Mesodermal cell (in vitro differentiated cells): Measurements from ENCODE around the gene TMEM40. TPM values are rescaled to one million over a fixed set of nuclear protein-coding genes. Genes with fewer than 3 reads are reported as not detected.

Experiments
- H3K27ac ChIP-seq: 2 replicates; pipeline ENCODE4 v1.7.0; 2013; ENCODE audit warnings: mild to moderate bottlenecking, low read depth, low read length, moderate library complexity; ENCODE audit not compliant: severe bottlenecking
- H3K36me3 ChIP-seq: 2 replicates; pipeline ENCODE4 v1.7.1; 2013; ENCODE audit warnings: mild to moderate bottlenecking, low read length, moderate library complexity; ENCODE audit not compliant: control insufficient read depth, insufficient read depth
- H3K4me1 ChIP-seq: one replicate; pipeline ENCODE4 v1.7.1; 2013; ENCODE audit warnings: mild to moderate bottlenecking, low read length; ENCODE audit not compliant: insufficient read depth, control insufficient read depth, poor library complexity, severe bottlenecking
- H3K4me3 ChIP-seq: 2 replicates; pipeline ENCODE4 v1.7.0; 2013; ENCODE audit warnings: low read length, control low read depth, mild to moderate bottlenecking; ENCODE audit not compliant: insufficient read depth, poor library complexity, severe bottlenecking; ENCODE audit errors: extremely low read depth
- H3K9me3 ChIP-seq: 2 replicates; pipeline ENCODE4 v1.7.1; 2013; ENCODE audit warnings: mild to moderate bottlenecking, low read length, moderate library complexity; ENCODE audit not compliant: control insufficient read depth
- WGBS, 2 experiments: methylation state at CpG; one replicate each; pipeline ENCODE4 v1.1.5; 2013; ENCODE audit warnings: missing lambda C conversion rate in 2 of 2; ENCODE audit not compliant: insufficient coverage in 2 of 2; 5-methylcytosine and 5-hydroxymethylcytosine counted together
- polyA plus RNA-seq, 2 experiments: library from polyadenylated mRNA; stranded (reverse); fragments of 50-300 nt; gene quantifications; one replicate each; pipeline ENCODE4 v1.2.3, GENCODE V29; 2013

The TMEM40 gene, protein sequence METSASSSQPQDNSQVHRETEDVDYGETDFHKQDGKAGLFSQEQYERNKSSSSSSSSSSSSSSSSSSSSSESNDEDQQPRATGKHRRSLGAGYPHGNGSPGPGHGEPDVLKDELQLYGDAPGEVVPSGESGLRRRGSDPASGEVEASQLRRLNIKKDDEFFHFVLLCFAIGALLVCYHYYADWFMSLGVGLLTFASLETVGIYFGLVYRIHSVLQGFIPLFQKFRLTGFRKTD
- polyA plus RNA-seq (2013, experiment 1 of 2): 0.92 TPM
- 0.35 TPM for polyA plus RNA-seq (2013, experiment 2 of 2)

GRCh38 chr3:12759097-12759679 is at the start of gene TMEM40:
Gene TMEM40 (minus strand): TSS chr3:12759259. CDS start chr3:12749832, 9,427 bp downstream.
- Histone ChIP-seq H3K27ac (no peak within 1 kb of the TSS), H3K4me1 (peaks cover 15% of the 10 kb centered on the region), H3K36me3 (no peaks in the 10 kb centered on the region), H3K9me3 (no peaks in the 10 kb centered on the region), H3K4me3 (no peak within 1 kb of the TSS)
- WGBS, 2 experiments: 68 to 80% methylated on average over 5 to 6 of the region's 10 CpGs

GRCh38 chr3:12808587-12808986 is 49.5 kb upstream of the TMEM40 start:
- Histone ChIP-seq H3K9me3 (no peaks in the 10 kb centered on the region), H3K4me1 (peaks cover 6% of the 10 kb centered on the region), H3K36me3 (peaks cover 4% of the 10 kb centered on the region), H3K4me3 (no peak overlapping the region), H3K27ac (no peak overlapping the region)
- 91 to 100% methylated on average over 1 of the region's 2 CpGs for WGBS, 2 experiments

DNA sequence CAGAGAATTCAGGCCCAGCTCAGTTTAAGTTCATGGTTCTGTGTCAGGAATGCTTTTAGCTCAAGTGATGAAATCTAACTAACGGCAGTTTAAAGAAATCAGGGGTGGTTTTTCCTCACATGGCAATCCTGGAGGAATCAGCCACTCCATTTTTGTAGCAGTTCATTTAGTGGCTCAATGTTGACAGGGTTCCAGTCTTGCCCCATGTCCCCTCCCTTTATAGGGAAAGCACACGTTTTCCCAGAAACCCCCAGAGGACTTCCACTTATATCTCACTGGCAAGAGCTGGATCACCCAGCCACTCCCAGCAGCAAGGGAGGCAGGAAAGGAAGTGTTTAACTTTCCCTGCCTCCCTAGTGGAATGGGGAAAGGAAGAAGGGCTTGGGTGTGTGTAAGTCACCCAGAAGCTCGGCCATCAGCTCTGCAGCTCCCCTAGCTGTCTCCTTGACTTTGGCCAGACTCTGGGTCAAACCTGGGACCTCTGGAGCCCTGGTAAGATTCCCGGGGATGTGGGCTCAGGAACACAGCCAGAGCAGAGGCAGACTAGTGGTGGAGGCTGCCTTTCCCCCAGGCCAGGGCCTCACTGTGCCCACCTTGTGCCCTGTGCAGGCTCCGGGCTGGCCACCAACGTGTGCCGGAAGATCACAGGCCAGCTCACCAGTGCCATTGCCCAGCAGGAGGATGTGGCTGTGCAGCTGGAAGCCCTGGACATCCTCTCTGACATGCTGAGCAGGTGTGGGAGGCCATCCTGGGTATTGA is 48.7 kb upstream of the TMEM40 start:
- no peaks in the 10 kb centered on the region for H3K9me3 ChIP-seq
- H3K27ac ChIP-seq: no peak overlapping the region
- WGBS, 2 experiments: 85 to 94% methylated on average over 4 to 6 of the region's 7 CpGs
- no peak overlapping the region for H3K4me3 ChIP-seq
- peaks cover 6% of the 10 kb centered on the region for H3K4me1 ChIP-seq
- H3K36me3 ChIP-seq: peaks cover 4% of the 10 kb centered on the region

DNA sequence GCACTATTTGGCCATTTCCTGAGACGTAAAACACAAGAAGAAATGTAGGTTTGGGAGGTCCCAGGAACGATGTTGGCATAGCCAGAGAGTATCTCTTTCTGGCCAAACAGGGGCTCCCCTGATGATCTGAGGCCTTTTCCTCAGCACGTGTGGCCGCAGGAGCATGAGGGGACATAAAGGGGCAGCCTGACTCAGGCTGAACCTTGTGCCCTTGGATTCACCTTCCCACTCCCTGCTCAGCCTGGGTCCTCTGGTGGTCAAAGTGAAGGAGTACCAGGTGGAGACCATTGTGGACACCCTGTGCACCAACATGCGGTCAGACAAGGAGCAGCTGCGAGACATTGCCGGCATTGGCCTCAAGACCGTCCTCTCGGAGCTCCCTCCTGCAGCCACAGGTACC is 48.0 kb upstream of the TMEM40 start:
- WGBS, 2 experiments: 95 to 96% methylated on average over 5 to 9 of the region's 9 CpGs
- Histone ChIP-seq H3K27ac (no peak overlapping the region), H3K4me3 (no peak overlapping the region), H3K9me3 (no peaks in the 10 kb centered on the region), H3K36me3 (peaks cover 4% of the 10 kb centered on the region), H3K4me1 (peaks cover 6% of the 10 kb centered on the region)

DNA sequence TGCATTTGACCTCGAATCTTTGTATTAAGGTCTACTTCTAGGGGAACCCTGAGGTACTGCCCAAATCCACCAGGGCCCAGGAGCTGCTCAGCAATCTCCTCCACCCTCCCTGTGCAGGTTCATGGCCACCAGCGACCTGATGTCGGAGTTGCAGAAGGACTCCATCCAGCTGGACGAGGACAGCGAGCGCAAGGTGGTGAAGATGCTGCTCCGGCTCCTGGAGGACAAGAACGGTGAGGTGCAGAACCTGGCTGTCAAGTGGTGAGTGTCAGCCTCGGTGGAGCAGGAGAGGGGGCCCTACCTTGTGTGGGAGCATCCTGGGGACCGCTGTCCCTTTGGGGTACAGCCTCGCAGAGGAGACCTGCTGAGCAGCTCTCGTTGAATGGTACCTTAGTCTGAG is 44.3 kb upstream of the TMEM40 start:
- WGBS, 2 experiments: 95 to 99% methylated on average over 7 to 12 of the region's 12 CpGs
- H3K36me3 ChIP-seq: peaks cover 4% of the 10 kb centered on the region
- no peak overlapping the region for H3K27ac ChIP-seq
- no peaks in the 10 kb centered on the region for H3K4me1 ChIP-seq
- no peak overlapping the region for H3K4me3 ChIP-seq
- H3K9me3 ChIP-seq: no peaks in the 10 kb centered on the region

- WGBS, 2 experiments: 90 to 96% methylated on average over 7 of the region's 7 CpGs
- Histone ChIP-seq H3K36me3 (no peaks in the 10 kb centered on the region), H3K4me1 (no peaks in the 10 kb centered on the region), H3K27ac (no peak overlapping the region), H3K4me3 (no peak overlapping the region), H3K9me3 (no peaks in the 10 kb centered on the region)
These were observed 40.7 kb upstream of the TMEM40 start for GRCh38 chr3:12799525-12800440.

DNA sequence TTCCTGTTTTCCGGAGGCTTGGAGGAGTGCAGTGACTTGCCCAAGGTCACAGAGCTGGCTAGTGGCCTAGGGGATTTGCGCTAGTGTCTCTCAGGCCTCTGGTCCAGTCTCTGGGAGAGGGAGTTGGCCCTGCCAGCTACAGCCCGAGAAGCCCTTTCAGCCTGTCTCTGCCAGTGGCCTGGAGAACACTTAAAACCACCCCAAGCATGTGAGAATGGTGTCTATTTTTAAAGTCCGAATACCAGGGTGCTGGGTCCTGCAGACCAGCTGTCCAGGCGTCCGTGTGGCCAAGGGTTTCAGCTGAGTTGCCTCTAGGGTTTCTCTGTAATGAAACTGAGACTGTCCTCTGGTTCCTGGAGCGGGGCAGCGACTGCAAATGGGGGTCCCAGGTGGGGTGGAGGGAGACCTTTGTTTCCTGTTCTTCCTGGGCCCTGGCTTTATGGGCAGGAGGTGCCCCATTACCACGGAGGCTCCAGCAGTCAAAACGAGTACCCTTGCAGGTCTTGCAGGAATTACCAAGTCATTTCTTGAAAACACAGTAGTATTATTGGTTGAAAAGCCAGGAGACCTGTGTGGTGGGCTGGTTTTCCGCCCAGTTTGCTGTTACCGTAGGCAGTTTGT is 39.6 kb upstream of the TMEM40 start:
- no peaks in the 10 kb centered on the region for H3K9me3 ChIP-seq
- H3K27ac ChIP-seq: no peak overlapping the region
- no peaks in the 10 kb centered on the region for H3K36me3 ChIP-seq
- 88 to 92% methylated on average over 7 to 9 of the region's 12 CpGs for WGBS, 2 experiments
- H3K4me3 ChIP-seq: no peak overlapping the region
- H3K4me1 ChIP-seq: no peaks in the 10 kb centered on the region

DNA sequence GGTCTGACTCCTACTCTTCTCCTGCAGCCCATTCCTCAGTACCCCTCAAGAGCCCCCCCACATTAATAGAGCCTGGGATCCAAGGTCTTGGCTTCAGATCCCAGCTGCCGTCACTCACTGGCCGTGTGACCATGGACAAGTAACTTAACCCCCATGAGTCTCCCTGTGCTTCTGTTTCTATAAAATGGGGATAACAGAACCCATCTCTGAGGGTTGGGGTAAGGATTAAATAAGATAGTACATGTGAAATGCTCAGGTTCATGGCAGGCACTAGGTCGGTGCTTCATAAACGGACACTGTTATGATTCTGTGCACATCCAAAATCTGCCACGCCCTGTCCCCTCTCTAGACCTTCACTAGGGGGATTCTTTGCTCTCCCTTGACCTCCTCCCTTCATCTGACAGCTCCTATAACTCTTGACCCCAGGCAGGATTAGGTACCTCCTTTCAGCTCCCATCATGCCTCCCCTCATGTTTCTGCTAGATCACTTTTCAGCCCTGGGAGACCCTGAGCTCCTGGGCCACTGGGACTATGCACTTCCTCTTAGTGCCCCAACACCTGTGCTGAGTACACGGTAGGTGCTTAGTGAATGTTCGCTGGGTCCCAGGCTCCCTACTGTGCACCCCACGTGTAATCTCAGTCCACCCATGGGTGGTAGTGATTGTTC is 39.0 kb upstream of the TMEM40 start:
- H3K4me3 ChIP-seq: no peak overlapping the region
- H3K9me3 ChIP-seq: no peaks in the 10 kb centered on the region
- WGBS, 2 experiments: 85 to 94% methylated on average over 5 to 7 of the region's 8 CpGs
- H3K36me3 ChIP-seq: no peaks in the 10 kb centered on the region
- H3K4me1 ChIP-seq: no peaks in the 10 kb centered on the region
- H3K27ac ChIP-seq: no peak overlapping the region

- H3K36me3 ChIP-seq: no peaks in the 10 kb centered on the region
- peak overlapping the region; percentile 51 for H3K4me3 ChIP-seq
- no peak overlapping the region for H3K27ac ChIP-seq
- WGBS, 2 experiments: 47 to 67% methylated on average over 3 to 11 of the region's 17 CpGs
- H3K9me3 ChIP-seq: no peaks in the 10 kb centered on the region
- no peaks in the 10 kb centered on the region for H3K4me1 ChIP-seq
These were observed 38.2 kb upstream of the TMEM40 start for GRCh38 chr3:12797124-12797891.
